HG02623 (cell line): ENCODE results near the gene BEND3.
"Not testable (repeated sequence)": the region's sequence is repeated elsewhere in the genome, so short reads cannot be mapped to it uniquely, and the experiment has no call there.

ENCODE experiments used
- ATAC-seq: cut with Tn5 transposase; IDR thresholded peaks from one replicate; pipeline ENCODE4 v1.9.1; 2021; ENCODE audit warnings: moderate library complexity; ENCODE audit not compliant: unreplicated experiment

BEND3 gene

GRCh38 chr6:107045826-107046675 lies 69.3 kb downstream of the BEND3 start:
- no peak for ATAC-seq

DNA sequence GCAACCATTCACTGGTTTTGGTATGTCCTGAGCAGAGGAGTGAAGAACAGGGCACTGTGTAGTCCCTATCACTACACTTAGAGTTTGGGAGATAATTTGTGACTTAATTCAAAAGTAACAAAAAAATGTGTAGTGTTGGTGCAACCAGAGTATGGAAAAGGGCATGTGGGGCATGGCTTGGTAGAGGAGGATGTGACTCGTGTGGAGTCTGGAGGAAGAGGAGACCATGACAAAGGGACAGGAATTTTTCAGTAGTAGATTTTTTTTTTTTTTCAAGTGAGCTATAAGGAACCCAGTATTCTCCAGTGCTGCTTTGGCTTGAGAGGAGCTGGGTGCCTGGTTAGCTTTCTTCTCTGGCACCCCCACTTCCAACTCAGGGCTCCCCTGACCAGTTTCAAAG lies 82.2 kb downstream of the BEND3 start:
- ATAC-seq: no peak

DNA sequence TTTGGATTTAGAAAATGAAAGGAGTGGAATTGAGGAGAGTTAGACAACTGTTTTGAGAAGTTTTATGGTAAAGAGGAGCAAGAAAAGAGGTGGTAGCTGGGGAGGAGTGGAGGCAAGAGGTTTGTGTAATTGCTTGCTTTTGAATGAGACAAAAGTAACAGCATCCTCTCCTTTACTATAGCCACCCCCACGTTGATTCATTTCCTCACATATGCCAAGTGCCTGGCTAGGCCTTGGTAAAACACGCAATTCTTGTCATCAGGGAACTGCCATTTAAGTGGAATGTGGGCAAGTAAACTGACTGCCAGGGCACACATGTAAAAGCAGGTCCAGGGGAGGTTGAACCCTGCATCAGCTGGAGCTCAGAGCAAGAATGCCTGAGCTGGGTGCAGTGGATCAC lies 83.3 kb downstream of the BEND3 start:
- no peak for ATAC-seq

GRCh38 chr6:107030151-107030550 lies 85.2 kb downstream of the BEND3 start:
- ATAC-seq: no peak

- ATAC-seq: no peak
These were observed 88.3 kb downstream of the BEND3 start for GRCh38 chr6:107026965-107027364.

DNA sequence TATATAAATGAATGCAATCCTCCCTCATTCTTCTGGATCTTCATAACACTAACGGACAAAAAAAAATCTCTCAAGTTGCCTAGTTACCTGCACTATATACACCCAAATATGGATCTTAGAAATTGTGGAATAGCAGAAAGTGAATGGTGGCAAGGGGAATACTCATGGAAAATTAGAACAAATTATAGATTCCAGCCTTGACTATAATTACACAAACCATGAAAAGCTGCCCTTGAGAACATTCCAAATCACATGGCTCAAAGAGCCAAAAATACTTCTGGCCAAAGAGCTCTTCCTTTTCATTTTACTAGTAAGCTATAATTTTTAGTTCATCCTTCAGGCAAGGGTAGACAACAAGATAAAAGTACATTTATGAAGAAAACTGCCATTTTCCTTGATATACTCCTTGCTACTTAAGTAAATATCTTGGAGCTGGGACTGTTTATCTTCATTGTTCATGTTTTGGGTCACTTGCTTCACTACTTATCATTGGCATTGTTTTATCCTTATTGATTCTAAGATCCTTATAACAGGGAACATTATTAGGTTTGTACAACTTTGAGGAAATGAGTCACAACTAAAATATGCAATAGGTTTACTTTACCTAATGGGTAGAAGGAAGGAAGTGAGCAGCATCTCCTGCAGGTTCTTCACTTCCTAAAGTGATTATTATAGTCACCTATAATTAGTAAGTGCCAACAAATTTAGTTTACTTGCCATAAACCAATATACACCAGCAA lies 93.7 kb downstream of the BEND3 start:
- no peak for ATAC-seq

DNA sequence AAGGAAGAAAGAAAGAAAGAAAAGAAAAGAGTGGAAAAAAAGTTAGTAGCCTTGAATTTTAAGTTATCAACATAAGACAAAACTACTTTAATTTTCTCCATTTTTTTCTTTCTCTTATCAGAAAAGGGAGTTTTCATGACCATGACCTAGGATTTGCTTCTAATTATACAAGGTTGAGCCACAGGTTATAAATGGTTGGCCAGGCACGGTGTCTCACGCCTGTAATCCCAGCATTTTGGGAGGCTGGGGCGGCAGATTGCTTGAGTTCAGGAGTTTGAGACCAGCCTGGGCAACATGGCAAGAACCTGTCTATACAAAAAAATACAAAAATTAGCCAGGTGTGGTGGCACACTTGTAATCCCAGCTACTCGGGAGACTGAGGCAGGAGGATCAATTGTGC lies 95.1 kb downstream of the BEND3 start:
- ATAC-seq: no peak

DNA sequence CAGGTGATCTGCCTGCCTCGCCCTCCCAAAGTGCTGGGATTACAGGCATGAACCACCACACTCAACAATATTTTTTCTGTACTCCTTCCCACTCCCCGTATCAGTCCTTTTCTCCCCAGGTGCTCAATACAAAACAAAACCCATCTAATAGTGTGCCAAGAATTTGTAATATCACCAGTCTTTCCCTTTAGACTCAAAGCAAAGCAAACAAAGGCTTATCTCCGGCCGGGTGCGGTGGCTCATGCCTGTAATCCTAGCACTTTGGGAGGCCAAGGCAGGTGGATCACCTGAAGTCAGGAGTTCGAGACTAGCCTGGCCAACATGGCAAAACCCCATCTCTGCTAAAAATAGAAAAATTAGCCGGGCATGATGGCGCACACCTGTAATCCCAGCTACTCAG lies 95.7 kb downstream of the BEND3 start:
- ATAC-seq: not testable (repeated sequence)

DNA sequence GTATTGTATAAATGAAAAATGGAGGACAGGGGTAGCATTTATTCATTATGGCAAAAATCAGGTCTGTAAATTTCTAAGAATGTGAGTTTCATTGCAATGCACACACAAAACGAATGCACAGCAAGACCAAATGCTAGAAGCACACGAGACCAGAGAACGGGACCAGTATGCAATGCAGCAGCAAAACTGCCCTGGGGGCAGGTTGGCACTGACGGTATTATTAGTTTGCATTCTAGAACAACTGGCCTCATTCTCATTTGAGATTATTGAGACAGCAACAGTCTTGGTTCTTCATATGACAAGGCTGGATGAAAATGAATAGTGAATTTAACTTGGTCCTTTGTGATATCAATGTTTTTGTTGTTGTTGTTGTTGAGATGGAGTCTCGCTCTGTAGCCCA lies 96.3 kb downstream of the BEND3 start:
- no peak for ATAC-seq
